Measurements from ENCODE around the gene SUN2. TPM values are rescaled to one million over a fixed set of nuclear protein-coding genes. Genes with fewer than 3 reads are reported as not detected.

SUN2 gene
- total RNA-seq, 1 experiment from 2014 or later, result 169 TPM

DNA sequence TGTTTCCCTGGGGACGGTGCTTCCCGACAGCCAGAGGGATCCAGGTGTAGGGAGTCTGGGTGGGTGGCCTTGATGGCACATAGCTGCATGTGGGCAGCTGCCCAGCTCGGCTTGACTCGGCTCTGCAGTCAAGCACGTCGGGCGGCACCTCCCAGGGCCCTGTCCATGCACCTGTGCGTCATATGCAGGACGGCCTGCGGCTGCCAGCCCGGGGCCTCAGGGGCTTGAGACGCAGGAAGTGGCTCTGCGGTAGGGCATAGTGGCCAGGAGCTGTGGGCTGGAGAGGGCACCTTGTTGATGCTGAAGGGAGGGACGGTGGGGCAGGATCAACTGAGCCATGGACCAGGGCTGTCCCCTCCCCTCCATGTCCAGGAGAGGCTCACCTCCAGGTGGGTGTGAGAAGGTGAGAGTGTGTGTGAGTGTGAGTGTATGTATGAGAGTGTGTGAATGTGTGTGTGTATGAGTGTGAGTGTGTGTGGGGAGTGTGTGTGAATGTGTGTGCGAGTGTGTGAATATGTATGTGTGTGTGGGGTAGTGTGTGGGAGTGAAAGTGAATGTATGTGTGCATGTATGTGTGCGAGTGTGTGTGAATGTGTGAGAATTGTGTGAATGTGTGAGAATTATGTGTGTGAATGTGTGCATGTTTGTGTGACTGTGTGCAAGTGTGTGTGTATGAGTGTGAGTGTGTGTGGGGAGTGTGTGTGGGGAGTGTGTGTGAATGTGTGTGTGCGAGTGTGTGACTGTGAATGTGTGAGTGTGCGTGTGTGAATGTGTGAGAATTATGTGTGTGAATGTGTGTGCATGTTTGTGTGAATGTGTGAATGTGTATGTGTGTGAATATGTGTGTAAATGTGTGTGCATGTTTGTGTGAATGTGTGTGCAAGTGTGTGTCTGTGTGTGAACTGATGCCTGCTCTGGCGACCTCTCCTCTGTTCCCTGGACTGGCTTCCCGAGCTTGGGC, 5.7 kb upstream of the SUN2 start:
- Histone ChIP-seq H3K79me2 (ENCODE audit: low read depth) (peaks cover 10% of the 10 kb centered on the region; the same call in 1 of the 2 replicates), H3K9me3 (ENCODE audit: insufficient read depth, low read depth) (no peaks in the 10 kb centered on the region), H3K27ac (no peak overlapping the region), H3K36me3 (ENCODE audit: low read depth) (no peaks in the 10 kb centered on the region), H2AFZ (no peak overlapping the region), H3K9me2 (ENCODE audit: insufficient read depth) (no peaks in the 10 kb centered on the region), H3K4me1 (replicated peaks; ENCODE audit: insufficient read depth) (peaks cover 46% of the 10 kb centered on the region), H3K4me3 (no peak overlapping the region), H3K27me3 (ENCODE audit: insufficient read depth, low read depth) (no peaks in the 10 kb centered on the region), H3F3A (ENCODE audit: insufficient read depth, low read depth) (peaks cover 26% of the 10 kb centered on the region), H4K20me1 (ENCODE audit: insufficient read depth) (no peaks in the 10 kb centered on the region), H3K4me2 (no peak overlapping the region)
- intact Hi-C loops (cut with micrococcal nuclease; ENCODE audit: unreplicated experiment), result no loop called here
- DNase-seq, result peak in 1 of 2 experiments; percentile 49
- BruUV-seq (replicated peaks), result no TSS peak
- POLR2A ChIA-PET (ENCODE audit: unreplicated experiment), result interaction anchor here (0.5 kb wide), 1 partner anchor 24 kb away, joined by 4 read pairs; no protein-coding TSS in a partner anchor
- TF ChIP-seq EZH2 (IDR thresholded peaks at IDR 0.05; ENCODE audit: low read depth), result no peak
- TF ChIP-seq, protein P1, sequence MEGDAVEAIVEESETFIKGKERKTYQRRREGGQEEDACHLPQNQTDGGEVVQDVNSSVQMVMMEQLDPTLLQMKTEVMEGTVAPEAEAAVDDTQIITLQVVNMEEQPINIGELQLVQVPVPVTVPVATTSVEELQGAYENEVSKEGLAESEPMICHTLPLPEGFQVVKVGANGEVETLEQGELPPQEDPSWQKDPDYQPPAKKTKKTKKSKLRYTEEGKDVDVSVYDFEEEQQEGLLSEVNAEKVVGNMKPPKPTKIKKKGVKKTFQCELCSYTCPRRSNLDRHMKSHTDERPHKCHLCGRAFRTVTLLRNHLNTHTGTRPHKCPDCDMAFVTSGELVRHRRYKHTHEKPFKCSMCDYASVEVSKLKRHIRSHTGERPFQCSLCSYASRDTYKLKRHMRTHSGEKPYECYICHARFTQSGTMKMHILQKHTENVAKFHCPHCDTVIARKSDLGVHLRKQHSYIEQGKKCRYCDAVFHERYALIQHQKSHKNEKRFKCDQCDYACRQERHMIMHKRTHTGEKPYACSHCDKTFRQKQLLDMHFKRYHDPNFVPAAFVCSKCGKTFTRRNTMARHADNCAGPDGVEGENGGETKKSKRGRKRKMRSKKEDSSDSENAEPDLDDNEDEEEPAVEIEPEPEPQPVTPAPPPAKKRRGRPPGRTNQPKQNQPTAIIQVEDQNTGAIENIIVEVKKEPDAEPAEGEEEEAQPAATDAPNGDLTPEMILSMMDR (conservative IDR thresholded peaks at IDR 0.05), result no peak
- CTCF ChIA-PET, result no interaction called here

DNA sequence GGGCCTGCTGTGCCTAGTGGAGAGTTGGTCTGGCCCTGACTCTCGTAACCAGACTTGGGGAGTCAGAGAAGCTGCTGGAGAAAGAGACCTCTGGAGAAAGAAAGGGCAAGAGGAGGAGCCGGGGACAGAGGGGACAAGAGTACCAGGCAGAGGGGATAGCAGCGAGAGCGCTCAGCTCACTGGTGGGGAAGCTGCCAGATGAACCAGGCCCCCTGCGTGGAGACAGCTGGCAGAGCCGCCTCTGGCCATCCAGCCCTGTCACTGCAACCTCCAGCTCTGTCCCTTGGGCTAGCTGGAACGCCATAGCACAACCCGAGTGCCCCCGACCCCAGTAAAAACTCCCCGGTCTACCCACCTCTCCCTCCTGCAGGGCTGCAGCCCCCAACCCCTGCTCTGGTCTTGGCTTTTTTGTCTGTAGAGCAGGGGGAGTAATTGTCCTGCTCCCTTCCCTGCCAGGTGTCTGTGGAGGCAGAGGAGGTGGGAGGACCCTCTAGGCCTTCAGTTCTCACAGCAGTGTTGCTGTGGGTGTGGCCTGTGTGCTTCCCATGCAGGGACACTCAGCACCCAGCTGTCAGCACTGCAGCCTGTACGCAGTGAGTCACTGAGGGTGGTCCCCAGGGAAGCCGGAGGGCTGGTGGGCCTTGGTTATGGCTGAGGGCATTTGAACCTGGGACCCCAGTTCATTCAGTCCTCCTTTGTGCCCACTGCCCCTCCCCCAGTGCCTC, 4.8 kb upstream of the SUN2 start:
- H3K4me2 ChIP-seq, result no peak overlapping the region
- ChIA-PET CTCF (no interaction called here), POLR2A (ENCODE audit: unreplicated experiment) (interaction anchor here (0.5 to 0.7 kb wide), 2 partner anchors 23 to 493 kb away, joined by 4 read pairs; no protein-coding TSS in a partner anchor)
- TF ChIP-seq, protein P1 (conservative IDR thresholded peaks at IDR 0.05), result no peak
- TF ChIP-seq EZH2 (IDR thresholded peaks at IDR 0.05; ENCODE audit: low read depth), result no peak
- no peaks in the 10 kb centered on the region for H3K27me3 ChIP-seq (ENCODE audit: insufficient read depth, low read depth)
- no peak overlapping the region for H3K4me3 ChIP-seq
- no peak overlapping the region for H3K27ac ChIP-seq
- peaks cover 11% of the 10 kb centered on the region; the same call in 1 of the 2 replicates for H3K79me2 ChIP-seq (ENCODE audit: low read depth)
- intact Hi-C loops (cut with micrococcal nuclease; ENCODE audit: unreplicated experiment), result no loop called here
- peaks cover 42% of the 10 kb centered on the region for H3K4me1 ChIP-seq (replicated peaks; ENCODE audit: insufficient read depth)
- H3K9me2 ChIP-seq (ENCODE audit: insufficient read depth), result no peaks in the 10 kb centered on the region
- H3K36me3 ChIP-seq (ENCODE audit: low read depth), result no peaks in the 10 kb centered on the region
- BruUV-seq (replicated peaks), result no TSS peak
- H3K9me3 ChIP-seq (ENCODE audit: insufficient read depth, low read depth), result no peaks in the 10 kb centered on the region
- no peak for DNase-seq
- H3F3A ChIP-seq (ENCODE audit: insufficient read depth, low read depth), result peaks cover 23% of the 10 kb centered on the region
- H4K20me1 ChIP-seq (ENCODE audit: insufficient read depth), result no peaks in the 10 kb centered on the region
- H2AFZ ChIP-seq, result no peak overlapping the region

DNA sequence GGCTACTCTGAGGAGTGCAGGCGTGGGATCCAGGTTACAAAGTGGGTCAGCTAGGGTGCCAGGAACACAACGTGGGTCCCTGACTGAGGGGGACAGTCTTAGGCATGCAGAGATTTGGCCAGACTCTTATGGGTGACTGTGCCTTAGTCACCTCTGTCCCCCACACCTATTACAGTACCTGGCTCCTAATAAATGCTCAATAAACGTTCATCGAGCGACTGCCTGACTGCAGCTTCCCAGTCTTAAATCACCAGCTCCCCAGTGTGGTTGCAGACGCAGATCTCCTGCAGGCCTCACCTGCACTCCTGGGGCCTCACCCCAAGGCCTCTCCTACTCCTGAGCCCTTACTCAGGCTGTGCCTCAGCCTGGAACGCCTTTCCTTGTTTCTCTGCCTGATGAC, 3.2 kb upstream of the SUN2 start:
- no TSS peak for BruUV-seq (replicated peaks)
- TF ChIP-seq, protein P1 (conservative IDR thresholded peaks at IDR 0.05), result no peak
- TF ChIP-seq EZH2 (IDR thresholded peaks at IDR 0.05; ENCODE audit: low read depth), result no peak
- peaks cover 42% of the 10 kb centered on the region for H3K4me1 ChIP-seq (replicated peaks; ENCODE audit: insufficient read depth)
- no peak overlapping the region for H2AFZ ChIP-seq
- H3F3A ChIP-seq (ENCODE audit: insufficient read depth, low read depth), result peaks cover 32% of the 10 kb centered on the region
- POLR2A ChIA-PET (ENCODE audit: unreplicated experiment), result interaction anchor here (0.6 kb wide), 1 partner anchor 1987 kb away, joined by 7 read pairs; no protein-coding TSS in a partner anchor
- H3K36me3 ChIP-seq (ENCODE audit: low read depth), result no peaks in the 10 kb centered on the region
- DNase-seq, result no peak
- intact Hi-C loops (cut with micrococcal nuclease; ENCODE audit: unreplicated experiment), result loop anchor here (10.0 kb wide), 2 partner anchors 226 to 704 kb away; partner anchors contain the start of genes APOBEC3B and PICK1
- H3K27me3 ChIP-seq (ENCODE audit: insufficient read depth, low read depth), result no peaks in the 10 kb centered on the region
- no peak overlapping the region for H3K27ac ChIP-seq
- no peaks in the 10 kb centered on the region for H3K9me3 ChIP-seq (ENCODE audit: insufficient read depth, low read depth)
- no peak overlapping the region for H3K4me2 ChIP-seq
- H3K4me3 ChIP-seq, result no peak overlapping the region
- H3K79me2 ChIP-seq (ENCODE audit: low read depth), result peaks cover 15% of the 10 kb centered on the region; the same call in 1 of the 2 replicates
- no peaks in the 10 kb centered on the region for H3K9me2 ChIP-seq (ENCODE audit: insufficient read depth)
- no peaks in the 10 kb centered on the region for H4K20me1 ChIP-seq (ENCODE audit: insufficient read depth)
- CTCF ChIA-PET, result interaction anchor here (0.6 kb wide), 1 partner anchor 532 kb away, joined by 3 read pairs; no protein-coding TSS in a partner anchor

Measured in PC-9 (cell line).